H1 (cell line): ENCODE measurements around the gene DDX56. TPM values are rescaled to one million over a fixed set of nuclear protein-coding genes. Genes with fewer than 3 reads are reported as not detected.

Experiments
- CTCF ChIA-PET: fragments of 300-600 bp; sonication (Branson Sonifier 250); formaldehyde crosslinking; loops from one replicate; lab custom pipeline; 2021; ENCODE audit not compliant: partially characterized antibody; lab: Charles Lee
- POLR2A ChIA-PET: fragments of 300-600 bp; sonication (Branson Sonifier 250); formaldehyde crosslinking; loops from one replicate; lab custom pipeline; 2021; ENCODE audit warnings: inconsistent platforms; ENCODE audit not compliant: partially characterized antibody; lab: Charles Lee
- DNase-seq, 2 experiments: peaks; one replicate each; pipeline versions ENCODE4 v3.0.0 to v3.0.0-alpha.2; 2010 to 2022; ENCODE audit warnings: low spot score in 2 of 2, low read depth in 1 of 2, mixed read lengths in 1 of 2
- FAIRE-seq: peaks from 2 replicates; lab custom pipeline; 2011; peaks lifted over from hg19 to GRCh38; lab: Jason Lieb, UNC
- H2AFZ ChIP-seq: 2 replicates; pipeline ENCODE4 v1.8.1; 2012; ENCODE audit warnings: low read length, inconsistent platforms
- H2AK5ac ChIP-seq: 2 replicates; pipeline ENCODE4 v1.6.1; 2013; ENCODE audit warnings: low read depth, low read length
- H2BK120ac ChIP-seq: replicated peaks from 2 replicates; pipeline ENCODE3; 2013; ENCODE audit warnings: low read depth, low read length, inconsistent platforms
- H2BK12ac ChIP-seq: 2 replicates; pipeline ENCODE4 v1.6.1; 2013; ENCODE audit warnings: low read depth, low read length
- H2BK15ac ChIP-seq: 2 replicates; pipeline ENCODE4 v1.6.1; 2013; ENCODE audit warnings: low read length
- H2BK20ac ChIP-seq: 2 replicates; pipeline ENCODE4 v1.6.1; 2013; ENCODE audit warnings: low read length
- H2BK5ac ChIP-seq: 2 replicates; pipeline ENCODE4 v1.6.1; 2013; ENCODE audit warnings: low read depth, low read length
- H3K14ac ChIP-seq: 2 replicates; pipeline ENCODE4 v1.6.1; 2013; ENCODE audit warnings: inconsistent platforms; ENCODE audit not compliant: insufficient read length
- H3K18ac ChIP-seq: 2 replicates; pipeline ENCODE4 v1.6.1; 2013; ENCODE audit warnings: low read length; ENCODE audit errors: extremely low read depth
- H3K23ac ChIP-seq: 2 replicates; pipeline ENCODE4 v1.6.1; 2013; ENCODE audit warnings: inconsistent platforms; ENCODE audit not compliant: insufficient read length
- H3K23me2 ChIP-seq: 2 replicates; pipeline ENCODE4 v1.6.1; 2013; ENCODE audit warnings: low read depth, low read length
- H3K27ac ChIP-seq: 2 replicates; pipeline ENCODE4 v1.6.1; 2011; ENCODE audit warnings: low read depth, low read length, inconsistent platforms
- H3K27me3 ChIP-seq, 4 experiments: replicated peaks in 1 of 4; 1 replicate in 1 of 4; 2 replicates in 3 of 4; pipeline versions ENCODE4 v1.6.1 to v1.8.1; 2011 to 2013; ENCODE audit warnings: low read length in 3 of 4, mild to moderate bottlenecking in 3 of 4, inconsistent platforms in 2 of 4, mixed read lengths in 2 of 4, moderate library complexity in 1 of 4; ENCODE audit not compliant: control insufficient read depth in 3 of 4, insufficient read depth in 3 of 4; ENCODE audit errors: extremely low read depth in 1 of 4
- H3K36me3 ChIP-seq, 4 experiments: 2 replicates each; pipeline versions ENCODE4 v1.6.1 to v1.8.1; 2011 to 2013; ENCODE audit warnings: mild to moderate bottlenecking in 4 of 4, low read length in 3 of 4, moderate library complexity in 2 of 4, control low read depth in 1 of 4, inconsistent platforms in 1 of 4; ENCODE audit not compliant: insufficient read depth in 4 of 4, control insufficient read depth in 2 of 4
- H3K4ac ChIP-seq: replicated peaks from 2 replicates; pipeline ENCODE3; 2013; ENCODE audit warnings: low read length, low read depth, mixed read lengths, inconsistent platforms; ENCODE audit not compliant: insufficient read length
- H3K4me1 ChIP-seq, 4 experiments: replicated peaks in 1 of 4; 1 replicate in 1 of 4; 2 replicates in 3 of 4; pipeline versions ENCODE4 v1.6.1 to v1.8.1; 2011 to 2013; ENCODE audit warnings: low read length in 3 of 4, inconsistent platforms in 2 of 4, mixed read lengths in 1 of 4; ENCODE audit not compliant: insufficient read depth in 4 of 4, control insufficient read depth in 3 of 4
- H3K4me2 ChIP-seq, 2 experiments: 2 replicates each; pipeline versions ENCODE4 v1.6.1 to v1.8.1; 2011 to 2013; ENCODE audit warnings: low read depth in 2 of 2, low read length in 2 of 2, control low read depth in 1 of 2, inconsistent platforms in 1 of 2, mild to moderate bottlenecking in 1 of 2; ENCODE audit not compliant: insufficient read depth in 1 of 2
- H3K4me3 ChIP-seq, 4 experiments: fragments of 200-600, 300-600 bp in 1 of 4; sonication (generic), shearing (Covaris generic), sonication (Bioruptor Twin) in 1 of 4; 2 replicates each; pipeline versions ENCODE4 v1.5.1 to v1.8.1; 2011 to 2016; ENCODE audit warnings: low read length in 4 of 4, low read depth in 3 of 4, control low read depth in 2 of 4, inconsistent platforms in 2 of 4, mild to moderate bottlenecking in 2 of 4, mixed read lengths in 1 of 4, moderate library complexity in 1 of 4; ENCODE audit not compliant: insufficient read depth in 2 of 4; ENCODE audit errors: extremely low read depth in 1 of 4
- H3K56ac ChIP-seq: replicated peaks from 2 replicates; pipeline ENCODE3; 2013; ENCODE audit warnings: low read depth, mild to moderate bottlenecking, mixed read lengths, low read length, inconsistent platforms; ENCODE audit not compliant: insufficient read length
- H3K79me1 ChIP-seq: 2 replicates; pipeline ENCODE4 v1.6.1; 2013; ENCODE audit warnings: low read depth, low read length, control low read depth
- H3K79me2 ChIP-seq, 2 experiments: 2 replicates each; pipeline versions ENCODE4 v1.6.1 to v1.8.1; 2012 to 2013; ENCODE audit warnings: low read length in 2 of 2, mild to moderate bottlenecking in 2 of 2, inconsistent platforms in 1 of 2; ENCODE audit not compliant: insufficient read depth in 2 of 2, control insufficient read depth in 1 of 2
- H3K9ac ChIP-seq, 4 experiments: replicated peaks in 1 of 4; 1 replicate in 1 of 4; 2 replicates in 3 of 4; pipeline versions ENCODE4 v1.6.1 to v1.8.1; 2011 to 2013; ENCODE audit warnings: low read depth in 3 of 4, low read length in 3 of 4, control low read depth in 2 of 4, mild to moderate bottlenecking in 2 of 4, moderate library complexity in 2 of 4, inconsistent platforms in 1 of 4; ENCODE audit errors: extremely low read depth in 1 of 4
- H3K9me3 ChIP-seq, 2 experiments: 2 replicates each; pipeline versions ENCODE4 v1.6.1 to v1.8.1; 2012 to 2013; ENCODE audit warnings: mild to moderate bottlenecking in 2 of 2, moderate library complexity in 2 of 2, control low read depth in 1 of 2, inconsistent platforms in 1 of 2, low read depth in 1 of 2, low read length in 1 of 2, mixed read lengths in 1 of 2; ENCODE audit not compliant: insufficient read depth in 2 of 2
- H4K20me1 ChIP-seq, 2 experiments: replicated peaks in 1 of 2; 2 replicates each; pipeline versions ENCODE3 to v1.8.1; 2011 to 2013; ENCODE audit warnings: inconsistent platforms in 2 of 2, low read length in 2 of 2, mild to moderate bottlenecking in 1 of 2; ENCODE audit not compliant: insufficient read depth in 2 of 2, control insufficient read depth in 1 of 2
- H4K5ac ChIP-seq: 2 replicates; pipeline ENCODE4 v1.6.1; 2013; ENCODE audit warnings: low read length, low read depth, mixed read lengths, inconsistent platforms; ENCODE audit not compliant: insufficient read length
- H4K8ac ChIP-seq: 2 replicates; pipeline ENCODE4 v1.8.0; 2013; ENCODE audit warnings: mild to moderate bottlenecking, moderate library complexity, low read length, inconsistent platforms; ENCODE audit not compliant: insufficient read depth; ENCODE audit errors: extremely low read depth
- H4K91ac ChIP-seq: replicated peaks from 2 replicates; pipeline ENCODE3; 2013; ENCODE audit warnings: low read length, mixed read lengths, inconsistent platforms; ENCODE audit not compliant: insufficient read length
- POLR2A ChIP-seq, 2 experiments: IDR thresholded peaks; 1 replicate in 1 of 2; 2 replicates in 1 of 2; pipeline ENCODE4 v1.6.1; 2011; ENCODE audit warnings: low read depth in 2 of 2, low read length in 2 of 2, mild to moderate bottlenecking in 2 of 2; ENCODE audit errors: control extremely low read depth in 1 of 2
- SAP30 ChIP-seq: fragments of 300-600 bp; sonication (generic); IDR thresholded peaks from 2 replicates; pipeline ENCODE4 v1.7.1; 2012; ENCODE audit warnings: low read length, moderate library complexity, mild to moderate bottlenecking, inconsistent platforms; ENCODE audit not compliant: insufficient read depth, insufficient replicate concordance
- USF2 ChIP-seq: IDR thresholded peaks from 2 replicates; pipeline ENCODE4 v1.6.1; 2011; ENCODE audit warnings: low read length, improper control_type of control experiment
- WGBS, 2 experiments: shearing (Covaris generic) in 1 of 2; methylation state at CpG; one replicate each; pipeline versions ENCODE4 v1.1.6 to v1.1.7; 2013 to 2015; ENCODE audit warnings: low lambda C conversion rate in 2 of 2, mixed read lengths in 2 of 2, inconsistent platforms in 1 of 2, low coverage in 1 of 2, missing lambda C conversion rate in 1 of 2; ENCODE audit not compliant: insufficient replicate concordance in 2 of 2, insufficient coverage in 1 of 2, insufficient read length in 1 of 2; ENCODE audit errors: extremely low coverage in 1 of 2, missing lambda C conversion rate in 1 of 2; 5-methylcytosine and 5-hydroxymethylcytosine counted together
- polyA plus RNA-seq, 7 experiments: library from polyadenylated mRNA; depleted of rRNA in 3 of 7; stranded (reverse) in 5 of 7; unstranded in 2 of 7; fragments of >200 nt in 5 of 7; fragments of 200-250 nt in 2 of 7; gene quantifications; 1 replicate in 5 of 7; 2 replicates in 1 of 7; 4 replicates in 1 of 7; pipeline versions ENCODE4 v1.2.1 to v1.2.3, GENCODE V29; 2011 to 2013; ENCODE audit warnings: missing spikeins in 2 of 7, mixed read lengths in 2 of 7
- total RNA-seq: library from RNA; stranded (reverse); fragmentation: NEBNext Ultra II Directional; extraction: Animal tissue kit (Norgen Biotek cat#: 25700); gene quantifications from 2 replicates; pipeline ENCODE4 v1.2.1, GENCODE V29; 2021

DDX56 gene
- total and polyA plus RNA-seq, 2 of the 8 experiments (the other 6 are each of a cell fraction or from before 2014, with no cell fraction given), result 56.9 to 81.6 TPM

DNA sequence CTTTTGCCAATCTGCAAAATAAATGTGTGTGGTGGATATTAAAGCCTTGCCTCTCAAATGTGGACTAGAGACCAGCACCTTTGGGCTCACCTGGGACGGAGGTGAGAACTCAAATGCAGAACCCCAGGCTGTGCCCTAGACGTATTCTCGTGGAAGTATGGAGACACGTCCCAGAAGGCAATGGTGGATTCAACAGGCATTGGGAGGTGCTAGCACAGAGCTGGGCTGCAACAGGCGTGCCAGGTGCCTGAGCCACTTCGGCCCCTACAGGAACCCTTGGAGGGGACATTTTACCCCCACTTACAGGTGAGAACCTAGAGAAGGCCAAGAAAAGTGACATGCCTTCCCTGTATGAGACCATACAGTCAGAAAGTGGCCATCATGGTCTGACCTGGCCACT lies 12.2 kb downstream of the DDX56 start:
- H3K4me2 ChIP-seq, result no peak overlapping the region
- no peak overlapping the region for H3K56ac ChIP-seq
- no peak overlapping the region for H4K91ac ChIP-seq
- no peaks in the 10 kb centered on the region; a peak in 1 of 4 replicates for H3K79me2 ChIP-seq
- H2BK20ac ChIP-seq, result no peak overlapping the region
- peaks cover 6 to 15% (median 12%) of the 10 kb centered on the region in 4 experiments; a peak in 7 of 8 replicates for H3K36me3 ChIP-seq
- no peak overlapping the region for H4K5ac ChIP-seq
- no peak overlapping the region for H3K23ac ChIP-seq
- whole genome bisulfite sequencing, 2 experiments, result 84% methylated on average over 6 of the region's 6 CpGs; no CpG with 5 or more reads in 1 of the 2 experiments
- H3K9me3 ChIP-seq, result no peaks in the 10 kb centered on the region
- no peak overlapping the region for H2AFZ ChIP-seq
- H3K9ac ChIP-seq, result no peak overlapping the region
- POLR2A ChIA-PET, result interaction anchor here (1.2 to 8.3 kb wide), 9 partner anchors 10 to 113 kb away, joined by 3 to 89 read pairs (median 4); partner anchors contain the start of genes DDX56 and NUDCD3
- no peak overlapping the region for H3K18ac ChIP-seq
- H2BK5ac ChIP-seq, result no peak overlapping the region
- TF ChIP-seq POLR2A (IDR thresholded peaks at IDR 0.05; ENCODE audit: control extremely low read depth in 1 of 2, low read depth in 2 of 2, low read length in 2 of 2), result peak in 1 of 2 experiments; percentile 6; a peak in 1 of 3 replicates
- TF ChIP-seq SAP30, result no peak
- TF ChIP-seq USF2, result no peak
- TF ChIP-seq, all 59 proteins: peak for 1
- Histone ChIP-seq H3K4ac (no peak overlapping the region), H3K27me3 (no peaks in the 10 kb centered on the region; a peak in 1 of 7 replicates), H4K20me1 (peaks cover 0 to 12% of the 10 kb centered on the region in 2 experiments), H2BK120ac (no peak overlapping the region), H2BK15ac (no peak overlapping the region), H2BK12ac (no peak overlapping the region), H3K27ac (no peak overlapping the region), H4K8ac (no peak overlapping the region), H2AK5ac (no peak overlapping the region), H3K23me2 (no peaks in the 10 kb centered on the region), H3K79me1 (no peaks in the 10 kb centered on the region), H3K4me1 (no peaks in the 10 kb centered on the region; a peak in 1 of 7 replicates), H3K14ac (no peak overlapping the region), H3K4me3 (no peak overlapping the region)
- DNase-seq (no peak), FAIRE-seq (no peak)
- CTCF ChIA-PET, result interaction anchor here (0.8 to 10.2 kb wide), 3 partner anchors 12 to 84 kb away, joined by 3 to 98 read pairs (median 4); partner anchors contain the start of gene NPC1L1
